ENCODE data around the gene SGCD.

The SGCD gene

GRCh38 chr5:156695774-156696173 is 368.8 kb downstream of the SGCD start:
- no peak overlapping the region for H3K27ac ChIP-seq
- no peak for TF ChIP-seq CTCF (conservative IDR thresholded peaks at IDR 0.05)

- H3K27ac ChIP-seq = no peak overlapping the region
- no peak for TF ChIP-seq CTCF (conservative IDR thresholded peaks at IDR 0.05)
These were observed 371.4 kb downstream of the SGCD start for GRCh38 chr5:156698323-156698722.

GRCh38 chr5:156699147-156699546 is 372.2 kb downstream of the SGCD start:
- no peak overlapping the region for H3K27ac ChIP-seq
- no peak for TF ChIP-seq CTCF (conservative IDR thresholded peaks at IDR 0.05)

- no peak overlapping the region for H3K27ac ChIP-seq
- TF ChIP-seq CTCF (conservative IDR thresholded peaks at IDR 0.05) = no peak
These were observed 377.2 kb downstream of the SGCD start for GRCh38 chr5:156704139-156704538.

- H3K27ac ChIP-seq = no peak overlapping the region
- TF ChIP-seq CTCF (conservative IDR thresholded peaks at IDR 0.05) = no peak
These were observed 379.7 kb downstream of the SGCD start for GRCh38 chr5:156706631-156707030.

GRCh38 chr5:156707750-156708149 is 380.8 kb downstream of the SGCD start:
- H3K27ac ChIP-seq = no peak overlapping the region
- TF ChIP-seq CTCF (conservative IDR thresholded peaks at IDR 0.05) = no peak

- no peak overlapping the region for H3K27ac ChIP-seq
- TF ChIP-seq CTCF (conservative IDR thresholded peaks at IDR 0.05) = no peak
These were observed 388.3 kb downstream of the SGCD start for GRCh38 chr5:156715287-156715686.
